HEK293T (cell line): ENCODE measurements around the gene EFCAB5.

Source experiments
- ARNT ChIP-seq: fragments of 450-650 bp; IDR thresholded peaks from 2 replicates; pipeline ENCODE4 v1.6.1; 2017; ENCODE audit warnings: mild to moderate bottlenecking
- BHLHE40 ChIP-seq: fragments of 450-650 bp; IDR thresholded peaks from 2 replicates; pipeline ENCODE4 v1.6.1; 2016; ENCODE audit warnings: mild to moderate bottlenecking, moderate library complexity, borderline replicate concordance
- CTBP1 ChIP-seq: fragments of 450-650 bp; IDR thresholded peaks from 2 replicates; pipeline ENCODE4 v1.6.1; 2016; ENCODE audit warnings: borderline replicate concordance
- ELF4 ChIP-seq: fragments of 450-650 bp; IDR thresholded peaks from 2 replicates; pipeline ENCODE4 v1.6.1; 2017; ENCODE audit warnings: antibody characterized with exemption
- FOXA1 ChIP-seq: fragments of 450-650 bp; IDR thresholded peaks from 2 replicates; pipeline ENCODE4 v1.6.1; 2016; ENCODE audit warnings: mild to moderate bottlenecking
- FOXK2 ChIP-seq: fragments of 450-650 bp; IDR thresholded peaks from 2 replicates; pipeline ENCODE4 v1.6.1; 2016; ENCODE audit warnings: mild to moderate bottlenecking
- FOXM1 ChIP-seq: fragments of 450-650 bp; IDR thresholded peaks from 2 replicates; pipeline ENCODE4 v1.6.1; 2017; ENCODE audit warnings: mild to moderate bottlenecking, borderline replicate concordance
- L3MBTL2 ChIP-seq: fragments of 450-650 bp; conservative IDR thresholded peaks from 2 replicates; pipeline ENCODE4 v1.6.1; 2016; ENCODE audit warnings: mild to moderate bottlenecking
- NFRKB ChIP-seq: fragments of 450-650 bp; IDR thresholded peaks from 2 replicates; pipeline ENCODE4 v1.6.1; 2016; ENCODE audit warnings: mild to moderate bottlenecking, moderate library complexity
- SP1 ChIP-seq: fragments of 450-650 bp; IDR thresholded peaks from 2 replicates; pipeline ENCODE4 v1.6.1; 2017
- TARDBP ChIP-seq: fragments of 450-650 bp; IDR thresholded peaks from 2 replicates; pipeline ENCODE4 v1.6.1; 2016
- ZNF384 ChIP-seq: fragments of 450-650 bp; IDR thresholded peaks from 2 replicates; pipeline ENCODE4 v1.6.1; 2016

- no peak for TF ChIP-seq FOXK2
- no peak for TF ChIP-seq ZNF384
- TF ChIP-seq SP1 = no peak
- no peak for TF ChIP-seq FOXM1
- TF ChIP-seq FOXA1 = no peak
- no peak for TF ChIP-seq ARNT
- TF ChIP-seq NFRKB = no peak
- no peak for TF ChIP-seq BHLHE40
- TF ChIP-seq TARDBP = no peak
- no peak for TF ChIP-seq CTBP1
- TF ChIP-seq ELF4 = no peak
- TF ChIP-seq L3MBTL2 = no peak
These were observed 141.3 kb downstream of the EFCAB5 start for GRCh38 chr17:30082773-30083172.
